ENCODE data around the gene SLU7.

SLU7 gene

DNA sequence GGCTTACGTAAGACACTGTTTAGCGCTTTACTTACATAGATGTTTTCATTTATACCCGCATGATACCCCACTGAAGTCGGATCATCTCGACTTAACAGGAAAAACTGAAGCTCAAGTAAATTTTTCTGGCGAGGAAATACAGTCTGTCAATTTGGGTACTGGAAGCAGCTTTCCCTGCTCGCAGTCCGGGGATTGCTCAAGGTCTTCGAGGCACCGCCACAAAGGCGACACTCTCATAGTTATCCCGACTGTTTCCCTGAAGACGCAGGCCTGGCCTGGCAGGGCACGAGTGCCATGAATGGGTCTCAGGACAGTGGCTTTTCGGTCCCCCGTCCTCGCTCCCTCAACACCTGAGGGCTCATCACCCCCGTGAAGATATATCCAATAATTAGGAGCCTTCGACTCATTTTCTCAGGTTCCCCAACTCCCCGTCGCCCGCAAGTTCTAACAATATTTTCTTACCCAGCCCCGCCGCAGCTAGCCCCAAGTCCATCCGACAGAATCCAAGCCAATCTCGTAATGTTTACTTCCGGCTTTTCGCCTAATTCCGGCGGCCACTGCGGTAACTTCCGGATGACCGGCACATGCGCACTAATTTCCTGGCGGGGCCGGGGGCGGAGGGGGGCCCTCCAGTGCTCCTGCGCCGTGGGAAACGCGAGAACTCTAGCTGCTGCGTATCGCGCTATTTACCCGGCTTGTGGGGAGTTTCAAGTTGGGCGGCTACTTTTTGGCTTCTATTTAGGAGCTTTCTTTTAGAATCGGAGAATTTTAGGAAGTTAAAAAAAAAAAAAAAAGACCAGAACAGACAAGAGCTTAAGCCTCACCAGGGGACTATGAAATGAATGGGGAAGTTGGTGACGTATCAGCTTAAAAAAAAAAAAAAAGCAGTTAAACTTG lies at the start of gene SLU7:
Gene SLU7, minus strand, starts transcription at position 521 of the 897 bp plus-strand sequence. CDS start 3,787 bp downstream, outside the sequence.
- peak; percentile 36 for DNase-seq

DNA sequence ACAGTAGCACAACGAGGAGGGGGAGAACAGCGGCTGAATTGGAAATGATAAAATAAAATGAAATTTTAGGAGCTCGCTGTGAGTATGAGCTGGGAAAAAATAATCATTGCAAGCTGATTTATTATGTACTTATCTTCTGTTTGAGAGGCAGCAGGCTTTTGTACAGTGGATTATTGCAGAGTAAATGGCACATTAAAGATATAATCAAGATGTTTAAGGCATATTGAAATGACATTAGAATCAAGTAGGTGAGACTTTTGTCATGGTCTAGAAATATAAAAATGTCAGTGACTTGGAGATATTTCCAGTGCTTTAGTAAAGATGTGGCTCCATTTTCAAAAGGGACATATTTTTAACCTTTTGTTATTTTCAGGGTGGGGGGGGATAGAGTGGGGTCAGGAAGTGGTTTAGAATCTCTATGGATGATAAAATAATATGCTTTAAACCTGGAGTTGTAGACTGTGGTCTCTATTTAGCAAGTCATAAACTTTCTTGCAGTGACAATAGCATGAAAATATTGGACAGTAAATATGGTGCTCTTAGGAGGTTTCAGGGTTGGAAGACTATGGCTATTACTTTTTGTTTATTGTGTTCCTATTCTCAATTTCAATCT lies 49.6 kb upstream of the SLU7 start:
- DNase-seq: no peak

DNA sequence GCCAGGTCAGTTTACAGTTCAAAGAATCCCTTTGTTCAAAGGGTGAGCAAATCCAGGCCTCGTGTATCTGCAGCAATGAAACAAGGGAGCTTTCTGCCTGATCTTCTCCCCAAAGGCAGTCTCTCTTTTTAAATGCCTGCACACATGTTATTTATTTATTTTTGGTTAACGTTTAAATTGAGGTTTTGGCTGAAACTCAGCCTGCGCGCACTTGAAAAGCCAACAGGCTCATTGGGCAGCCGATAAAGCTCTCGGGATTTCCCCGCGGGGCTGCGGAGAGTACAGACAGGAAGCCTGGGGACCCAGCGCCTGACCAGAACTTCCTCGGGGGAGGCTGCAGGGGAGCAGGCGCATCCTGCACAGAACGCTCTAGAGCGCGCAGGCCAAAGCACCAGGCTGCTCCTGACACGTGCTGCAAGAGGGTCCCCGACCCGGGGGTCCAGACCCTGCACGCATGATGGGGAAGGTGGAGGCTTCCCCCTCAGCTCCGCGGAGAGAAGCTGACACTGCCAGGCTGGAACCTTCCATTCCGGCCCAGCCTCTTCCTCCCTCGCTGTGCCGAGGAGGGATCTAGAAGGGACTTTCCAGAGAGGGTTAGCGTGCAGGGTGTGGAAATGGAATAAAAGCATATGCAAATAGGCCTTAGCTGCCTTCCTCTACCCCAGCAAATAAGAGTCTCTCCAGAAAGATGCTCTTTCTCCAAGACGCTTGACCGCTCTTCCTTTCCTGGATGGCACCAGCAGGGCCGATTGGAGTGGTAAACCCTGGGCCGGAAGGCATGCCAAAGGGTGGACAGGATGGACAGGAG lies 48.9 kb upstream of the SLU7 start:
- peak; percentile 71 for DNase-seq

DNA sequence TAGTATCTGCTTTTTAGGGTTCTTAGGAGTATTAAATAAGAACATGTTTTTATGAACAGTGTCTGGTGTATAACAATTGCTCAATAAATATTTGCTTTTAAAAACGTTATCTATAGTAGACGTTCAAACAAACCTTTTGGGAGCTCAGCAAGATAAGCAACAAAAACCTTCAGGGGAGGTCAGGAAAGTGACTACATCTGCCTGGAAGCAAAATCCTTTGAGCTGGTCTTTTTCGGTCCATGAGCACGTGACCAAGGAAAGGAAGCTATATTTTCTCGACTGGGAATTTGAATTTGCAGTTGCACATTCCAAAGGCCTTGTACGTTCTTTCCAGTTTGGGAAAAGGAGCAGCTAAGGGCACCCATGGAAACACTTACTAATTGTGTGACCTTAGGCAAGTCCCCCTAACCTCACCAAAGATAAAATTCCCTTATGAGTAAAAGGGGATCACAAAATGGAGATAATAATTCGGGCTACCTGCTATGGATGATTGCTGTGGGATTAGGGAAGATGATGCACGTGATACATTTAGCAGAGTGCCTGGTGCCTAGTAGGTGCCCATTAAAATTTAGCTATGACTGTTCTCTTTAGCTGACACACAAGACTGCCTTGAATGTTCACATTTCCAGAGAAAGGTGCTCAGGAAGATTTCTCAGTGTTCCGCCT lies 48.1 kb upstream of the SLU7 start:
- no peak for DNase-seq

DNA sequence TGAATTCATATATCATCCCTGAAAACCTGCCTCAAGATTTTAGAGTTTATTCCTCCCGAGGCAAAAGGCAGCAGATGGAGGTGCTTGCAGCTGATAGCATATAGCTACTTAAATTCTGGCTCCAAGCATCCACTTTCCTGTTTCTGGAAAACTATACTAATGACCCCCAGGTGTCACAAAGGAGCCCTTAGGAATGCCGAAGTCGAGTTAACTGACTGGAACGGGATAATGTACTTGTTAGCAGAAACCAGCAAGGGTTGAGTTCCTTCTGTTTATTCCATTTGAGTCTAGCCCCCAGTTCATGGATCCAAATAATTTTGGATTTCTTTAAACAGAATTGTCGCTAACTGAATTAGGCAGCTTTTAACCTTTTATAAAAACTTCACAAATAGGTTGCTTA lies 47.2 kb upstream of the SLU7 start:
- no peak for DNase-seq

- no peak for DNase-seq
Observed at GRCh38 chr5:160464466-160464797, 45.6 kb upstream of the SLU7 start.

DNA sequence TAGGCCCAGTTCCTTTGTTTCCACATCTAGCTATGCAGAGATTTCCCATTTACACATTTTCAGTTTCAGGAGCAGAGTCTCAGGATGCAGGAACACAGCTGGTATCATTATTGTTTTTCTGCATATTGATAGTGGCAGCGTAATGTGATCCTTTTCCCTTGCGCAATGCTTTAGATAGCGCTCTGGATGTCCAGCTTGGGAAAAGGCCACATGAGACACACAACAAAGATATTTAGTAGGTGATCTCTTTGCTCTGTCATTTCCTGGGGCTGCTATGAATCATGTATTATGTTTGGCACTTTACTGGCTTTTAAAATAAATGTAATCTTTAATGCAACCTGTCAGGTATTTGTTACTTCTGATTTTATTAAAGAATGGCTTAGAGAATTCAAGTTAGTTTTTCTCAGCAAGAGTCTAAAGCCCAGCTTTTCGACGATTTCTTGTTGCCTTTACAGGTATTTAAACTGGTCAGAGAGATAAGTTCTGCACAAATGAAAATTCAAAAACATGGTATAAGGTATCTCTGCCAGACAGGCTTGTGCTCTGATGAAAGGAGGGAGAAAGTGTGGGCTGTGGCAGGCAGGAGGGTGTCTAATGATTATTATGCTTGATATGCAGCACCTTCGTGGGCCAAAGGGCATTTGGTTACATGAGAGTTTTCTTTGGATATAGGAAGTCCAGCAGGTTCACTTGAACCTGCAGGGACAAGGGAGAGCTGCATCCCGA lies 45.0 kb upstream of the SLU7 start:
- no peak for DNase-seq

DNA sequence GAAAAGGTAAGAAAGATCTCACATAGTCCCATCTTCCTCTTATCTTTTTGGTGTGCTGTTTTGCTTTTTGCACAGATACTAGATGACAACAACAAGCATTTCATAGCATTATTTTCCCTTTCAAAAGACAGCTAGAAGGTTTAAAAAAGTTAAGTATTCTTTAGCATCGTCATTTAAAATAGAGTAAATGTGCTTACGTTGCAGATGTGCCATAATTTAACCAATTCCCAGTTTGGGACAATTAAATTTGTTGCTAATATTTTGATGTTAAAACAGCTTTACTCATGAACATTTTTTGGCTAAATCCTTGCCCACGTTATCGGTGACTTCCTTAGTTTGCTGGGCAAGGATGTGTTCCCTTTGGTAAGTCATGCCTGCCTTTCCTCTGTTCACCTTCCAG lies 44.3 kb upstream of the SLU7 start:
- no peak for DNase-seq

DNA sequence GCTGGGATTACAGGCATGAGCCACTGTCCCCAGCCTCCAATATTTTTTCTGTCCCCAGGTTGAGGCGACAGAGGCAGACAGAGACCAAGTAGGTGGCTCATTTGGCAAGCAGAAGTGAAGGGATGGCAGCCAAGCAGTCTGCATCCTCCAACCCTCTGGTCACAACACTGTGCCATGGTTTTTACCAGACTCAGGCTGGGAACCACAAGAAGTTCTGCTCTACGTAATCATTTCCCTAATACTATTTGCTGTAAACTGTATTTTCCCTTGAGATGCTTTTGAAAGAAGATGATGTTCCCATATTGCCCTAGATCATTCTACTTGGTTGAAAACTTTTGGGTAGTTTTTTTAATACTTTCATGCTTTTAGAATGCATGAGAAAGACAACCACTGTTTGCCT lies 43.3 kb upstream of the SLU7 start:
- no peak for DNase-seq

DNA sequence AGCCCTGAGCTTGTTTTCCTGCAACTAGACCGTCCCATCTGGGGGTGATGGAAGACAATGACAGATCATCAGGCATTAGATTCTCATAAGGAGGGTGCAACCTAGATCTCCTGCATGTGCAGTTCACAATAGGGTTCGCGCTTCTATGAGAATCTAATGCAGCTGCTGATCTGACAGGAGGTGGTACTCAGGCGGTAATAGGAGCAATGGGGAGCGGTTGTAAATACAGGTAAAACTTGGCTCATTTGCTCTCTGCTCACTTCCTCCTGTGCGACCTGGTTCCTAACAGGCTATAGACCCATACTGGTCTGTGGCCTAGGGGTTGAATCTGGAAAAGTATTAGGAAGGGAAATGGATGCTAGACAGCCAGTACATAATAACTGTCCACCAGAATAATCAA lies 42.5 kb upstream of the SLU7 start:
- no peak for DNase-seq

DNA sequence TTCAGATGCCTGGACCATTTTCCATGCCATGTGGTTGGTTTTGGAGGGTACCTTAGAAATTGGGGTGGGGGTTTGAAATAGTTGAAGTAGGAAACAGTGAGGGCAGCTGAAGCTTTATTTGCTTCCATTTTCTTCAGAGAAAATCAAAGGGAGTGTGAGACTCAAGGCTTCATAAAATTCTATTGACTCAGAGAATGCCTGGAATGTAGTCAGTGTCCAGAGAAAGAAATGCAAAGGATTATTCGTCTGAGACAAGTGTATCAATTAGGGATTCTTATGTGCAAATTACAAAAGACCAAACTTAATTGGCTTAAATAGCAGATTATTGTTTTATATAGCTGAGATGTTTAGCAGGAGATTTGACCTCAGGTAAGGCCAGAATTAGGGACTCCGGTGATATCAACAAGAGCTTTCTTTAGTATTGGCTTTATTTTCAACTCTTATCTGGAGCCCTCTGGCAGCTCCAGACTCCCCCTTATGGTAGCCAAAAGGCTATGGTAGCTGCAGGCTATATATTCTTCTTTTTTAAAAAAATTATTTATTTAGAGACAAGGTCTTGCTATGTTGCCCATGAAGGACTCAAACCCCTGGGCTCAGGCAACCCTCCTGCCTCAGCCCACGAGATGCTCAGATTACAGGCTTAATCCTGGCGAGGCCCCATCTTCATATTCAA lies 41.6 kb upstream of the SLU7 start:
- DNase-seq: no peak

- no peak for DNase-seq
Observed at GRCh38 chr5:160458806-160459800, 40.2 kb upstream of the SLU7 start.

GRCh38 chr5:160457252-160457651 lies 38.4 kb upstream of the SLU7 start:
- DNase-seq: no peak

- no peak for DNase-seq
Observed at GRCh38 chr5:160456480-160457177, 37.7 kb upstream of the SLU7 start.

- no peak for DNase-seq
Observed at GRCh38 chr5:160455600-160455999, 36.7 kb upstream of the SLU7 start.

DNA sequence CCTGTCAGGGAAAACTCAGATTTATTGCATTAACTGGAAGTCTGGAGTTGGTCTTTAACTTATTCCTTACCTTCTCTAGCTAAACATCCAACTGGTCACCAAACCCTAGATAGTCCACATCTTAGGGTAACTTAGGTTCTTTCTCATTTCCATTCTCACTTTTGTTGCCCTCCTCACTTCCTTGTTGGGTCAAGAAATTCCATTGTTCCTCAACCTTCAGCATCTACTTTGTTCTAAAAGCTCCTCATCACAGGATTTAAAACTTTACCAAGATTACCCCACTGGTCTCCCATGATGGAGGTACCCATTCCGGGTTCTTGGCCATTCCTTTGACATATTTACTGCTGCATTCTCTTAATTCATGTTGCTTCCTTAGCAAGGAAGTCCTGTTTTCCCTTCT lies 34.9 kb upstream of the SLU7 start:
- no peak for DNase-seq

DNA sequence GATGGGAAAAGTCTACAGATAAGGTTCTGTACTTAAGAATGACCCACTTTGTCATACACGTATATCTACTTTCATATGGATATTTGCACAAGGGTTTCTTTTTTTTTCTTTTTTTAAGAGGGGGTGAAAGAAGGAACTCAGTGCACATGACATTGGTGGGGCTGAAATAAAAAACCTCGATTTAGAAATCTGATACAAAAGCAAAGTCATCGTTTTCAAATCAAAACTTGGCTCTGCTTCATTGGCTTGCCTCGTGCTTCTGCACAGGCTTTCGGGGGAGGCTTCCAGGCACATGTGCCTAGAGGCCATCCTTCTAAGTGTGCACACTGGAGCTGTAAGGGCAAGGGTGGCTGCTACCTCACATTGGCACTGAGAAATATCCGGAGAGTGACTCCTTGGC lies 33.9 kb upstream of the SLU7 start:
- no peak for DNase-seq

DNA sequence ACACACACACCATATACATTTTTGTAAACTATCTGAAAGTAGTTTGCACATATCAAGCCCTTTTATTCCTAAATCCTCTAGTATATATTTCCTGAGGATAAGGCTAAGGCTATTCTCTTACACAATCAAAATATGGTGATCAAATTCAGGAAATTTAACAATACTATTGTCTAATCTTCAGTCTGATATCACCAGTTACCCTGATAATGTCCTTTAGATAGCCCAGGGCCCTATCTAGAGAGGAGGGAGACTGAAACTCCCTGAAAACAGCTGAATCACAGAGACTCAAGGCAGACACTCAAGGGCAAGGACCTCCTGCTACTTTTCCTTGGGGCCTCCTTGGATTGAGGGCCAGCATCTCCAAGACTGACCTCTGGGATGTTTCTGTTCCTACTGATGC lies 33.2 kb upstream of the SLU7 start:
- DNase-seq: no peak

- DNase-seq: no peak
Observed at GRCh38 chr5:160451281-160451680, 32.4 kb upstream of the SLU7 start.
